Activated CD4-positive, CD25-positive, alpha-beta regulatory T cell treated with anti-CD3 and anti-CD28 coated beads, Interleukin-2, amount 50 U/mL, for 16 hours (primary cell): ENCODE results near the gene ERF.
A peak's percentile ranks its signal among the peaks of the same experiment; 100 is the strongest.

ENCODE experiments used
- DNase-seq: peaks from one replicate; pipeline ENCODE4 v3.0.0-alpha.2; 2020; ENCODE audit warnings: low read depth, low spot score

Gene ERF

DNA sequence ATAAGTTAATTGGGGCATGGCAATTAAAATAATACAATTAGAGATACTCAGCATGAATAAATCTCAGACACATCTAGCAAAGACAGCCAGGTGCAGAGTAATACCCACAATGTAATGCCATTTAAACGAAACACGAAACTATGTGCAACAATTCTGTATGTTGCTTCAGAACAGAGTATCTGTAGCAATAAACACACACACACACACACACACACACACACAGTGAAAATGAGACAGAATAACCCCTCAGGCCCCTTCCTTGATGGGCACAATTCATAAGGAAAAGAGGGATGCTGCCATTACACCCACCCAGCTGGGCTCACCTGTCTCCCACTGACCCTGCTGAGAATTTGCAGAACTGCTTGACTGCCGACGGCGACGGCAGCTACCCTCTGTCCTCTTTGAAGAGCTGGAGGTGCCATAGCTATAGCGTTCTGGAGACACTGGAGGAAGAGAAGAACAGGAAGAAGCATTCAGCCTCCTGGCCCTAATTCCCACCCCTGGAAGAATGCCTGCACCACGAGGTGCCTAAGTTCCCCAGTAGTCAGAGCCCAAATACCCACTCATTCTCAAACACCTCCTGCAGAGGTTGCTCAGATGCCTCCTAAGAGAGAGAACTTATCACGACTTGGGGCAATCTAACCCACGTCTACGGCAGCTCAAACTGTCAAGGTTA is 40.0 kb downstream of the ERF start:
- DNase-seq: no peak

DNA sequence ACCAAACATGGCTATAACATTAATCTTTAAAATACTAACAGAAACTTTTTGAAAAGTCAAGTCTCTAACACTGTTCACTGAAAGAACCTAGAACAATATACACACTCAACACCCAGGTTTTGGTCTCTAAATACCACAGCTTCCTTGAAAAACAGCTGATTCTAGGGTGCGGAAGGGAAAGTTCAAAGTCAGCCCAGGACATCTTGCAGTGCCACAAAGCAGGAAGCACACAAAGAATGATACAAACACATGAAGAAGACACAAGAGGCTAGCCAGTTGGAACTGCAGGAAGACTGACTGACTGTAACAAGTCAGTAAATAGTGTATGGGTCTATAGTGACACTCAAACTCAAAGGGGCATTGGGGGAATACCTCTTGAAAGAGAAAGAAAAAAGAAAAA is 42.0 kb downstream of the ERF start:
- no peak for DNase-seq

DNA sequence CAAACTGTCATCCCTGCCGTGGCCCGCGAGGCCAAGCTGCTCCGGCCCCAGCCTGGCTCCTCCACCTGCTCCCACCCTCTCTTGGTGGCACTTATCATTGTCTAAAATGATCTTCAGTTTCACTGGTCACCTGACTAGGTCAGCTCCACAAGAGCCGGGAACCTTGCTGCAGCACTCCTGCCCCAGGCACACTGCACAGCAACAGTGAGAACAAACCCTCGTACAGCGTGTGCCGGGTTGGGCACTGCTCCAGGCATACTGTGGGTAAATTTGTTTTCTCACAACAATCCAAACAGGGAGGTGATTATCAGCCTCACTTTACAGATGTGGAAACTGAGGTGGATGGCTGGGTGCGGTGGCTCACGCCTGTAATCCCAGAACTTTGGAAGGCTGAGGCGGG is 46.3 kb downstream of the ERF start:
- DNase-seq: no peak

DNA sequence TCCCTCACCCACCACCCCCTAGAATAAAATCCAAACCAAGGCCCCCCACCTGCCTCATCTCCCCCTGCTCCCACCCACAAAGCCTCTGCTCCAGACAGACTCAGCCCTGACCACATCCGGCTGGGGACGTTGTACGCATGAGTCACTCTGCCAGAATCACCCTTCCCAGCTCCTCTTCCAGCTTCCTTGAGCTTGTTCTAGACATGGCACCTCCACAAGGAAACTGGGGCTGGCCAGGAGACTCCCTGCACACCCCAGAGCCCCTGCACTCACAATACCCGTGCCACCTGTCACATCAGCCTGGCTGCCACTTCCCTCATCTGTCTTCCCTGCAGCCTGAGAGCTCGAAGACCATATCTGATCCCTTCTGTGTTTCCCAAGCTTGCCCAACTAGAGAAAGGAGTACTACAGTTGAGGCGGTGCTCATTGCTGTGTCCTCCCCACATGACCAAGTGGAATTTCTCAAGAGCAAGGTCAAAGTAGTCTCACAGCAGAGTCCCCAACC is 47.1 kb downstream of the ERF start:
- DNase-seq: no peak

DNA sequence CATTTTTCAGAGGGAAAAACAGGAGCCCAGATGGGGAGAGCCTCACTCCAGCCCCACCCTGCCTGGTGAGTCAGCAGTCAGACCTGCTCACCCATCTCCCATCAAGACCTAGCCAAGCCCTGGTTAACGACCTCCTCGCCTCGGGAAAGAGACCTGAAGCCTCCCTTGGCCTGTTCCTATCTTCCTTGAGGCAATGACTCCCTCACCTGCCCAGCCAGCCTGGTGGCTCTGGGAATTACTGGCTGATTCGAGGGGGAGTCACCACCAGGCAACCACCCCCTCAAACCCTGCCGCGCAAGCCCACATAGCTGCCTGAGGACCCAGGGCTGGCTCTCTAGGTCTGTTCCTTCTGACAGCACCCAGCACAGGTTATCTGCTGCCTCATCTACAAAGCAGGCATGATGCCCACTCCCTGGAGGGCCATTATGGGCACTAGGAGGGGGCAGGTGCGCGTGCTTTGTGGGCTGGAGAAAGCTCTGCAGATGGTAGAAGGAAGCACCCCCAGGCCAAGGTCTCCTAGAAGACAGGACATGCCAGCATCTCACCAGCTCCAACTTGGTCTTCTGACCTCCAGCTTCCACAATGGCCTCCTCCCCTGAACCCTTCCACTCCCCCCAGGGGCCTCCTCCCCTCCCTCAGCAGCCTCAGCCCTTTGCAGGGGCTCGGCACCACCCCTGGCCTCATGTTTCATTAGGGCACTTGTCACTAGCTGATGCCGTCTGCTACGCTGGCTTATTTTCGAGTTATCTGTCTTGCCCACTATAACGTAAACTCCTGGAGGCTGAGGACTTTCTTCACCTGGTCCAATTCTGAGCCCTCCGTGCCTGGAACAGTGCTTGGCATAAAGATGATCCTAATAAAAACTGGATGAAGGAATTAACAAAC is 47.8 kb downstream of the ERF start:
- no peak for DNase-seq

DNA sequence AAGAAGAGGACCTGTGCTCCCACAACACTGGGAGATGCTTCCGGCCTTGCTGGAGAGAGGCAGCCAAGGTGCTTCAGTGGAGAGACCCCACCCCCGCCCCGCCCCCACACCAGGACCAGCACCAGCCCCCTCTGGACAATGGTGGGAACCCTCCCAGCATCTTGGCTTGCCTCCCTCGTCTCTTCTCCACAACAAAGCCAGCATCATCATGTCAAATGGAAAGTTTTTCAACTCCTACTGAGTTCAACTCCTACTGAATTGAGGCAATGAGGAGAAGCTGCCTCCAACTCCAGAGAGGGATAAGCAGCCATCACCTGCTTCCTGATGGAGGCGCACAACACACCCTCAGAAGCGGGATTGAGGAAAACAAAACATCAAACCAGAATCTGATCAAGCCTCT is 50.3 kb downstream of the ERF start:
- DNase-seq: no peak

DNA sequence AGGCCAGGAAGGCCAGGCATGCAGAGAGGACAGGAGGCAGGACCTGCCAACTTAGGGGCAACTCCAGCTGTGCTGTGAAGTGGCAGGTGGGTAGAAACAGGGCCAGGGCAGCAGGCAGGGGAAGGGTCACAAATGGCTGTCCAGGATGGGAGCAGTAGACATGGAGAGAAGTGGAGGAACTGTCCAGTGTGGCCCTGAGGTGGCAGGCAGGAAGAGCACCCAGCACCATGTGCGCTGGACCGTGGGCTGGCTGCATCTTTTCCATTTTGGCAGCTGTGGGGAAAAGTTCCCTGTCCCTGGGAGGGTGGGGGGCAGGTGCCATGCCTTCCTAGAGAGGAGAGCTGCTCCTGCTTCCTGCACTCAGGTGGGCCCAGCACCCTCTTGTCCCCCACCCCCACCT is 51.2 kb downstream of the ERF start:
- no peak for DNase-seq

DNA sequence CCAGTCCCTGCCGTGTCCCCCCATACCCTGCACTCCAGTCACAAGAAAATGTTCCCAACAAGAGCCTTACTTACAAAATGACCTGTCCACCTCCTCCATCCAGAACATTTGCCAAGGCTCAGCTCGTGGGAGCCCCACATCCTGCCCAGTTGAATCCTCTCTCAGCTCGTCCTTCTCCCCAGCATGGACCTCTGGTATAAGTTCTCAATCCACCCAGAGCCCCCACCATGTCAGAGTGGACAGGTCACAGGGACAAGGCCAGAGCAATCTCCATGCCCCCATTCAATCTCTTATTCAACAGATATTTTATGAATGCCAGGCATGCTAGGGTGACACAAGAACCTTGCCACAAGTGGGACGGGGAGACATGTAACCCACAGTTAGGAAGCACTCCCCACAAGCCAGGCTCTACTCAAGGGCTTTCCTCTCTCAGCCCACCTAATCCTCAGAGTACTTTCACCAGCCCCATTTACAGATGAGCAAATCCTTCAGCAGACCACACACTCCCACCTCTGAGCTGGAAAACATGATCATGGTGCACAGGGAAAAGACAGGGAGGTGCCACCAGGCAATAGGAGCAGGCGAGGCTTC is 52.5 kb downstream of the ERF start:
- DNase-seq: no peak

DNA sequence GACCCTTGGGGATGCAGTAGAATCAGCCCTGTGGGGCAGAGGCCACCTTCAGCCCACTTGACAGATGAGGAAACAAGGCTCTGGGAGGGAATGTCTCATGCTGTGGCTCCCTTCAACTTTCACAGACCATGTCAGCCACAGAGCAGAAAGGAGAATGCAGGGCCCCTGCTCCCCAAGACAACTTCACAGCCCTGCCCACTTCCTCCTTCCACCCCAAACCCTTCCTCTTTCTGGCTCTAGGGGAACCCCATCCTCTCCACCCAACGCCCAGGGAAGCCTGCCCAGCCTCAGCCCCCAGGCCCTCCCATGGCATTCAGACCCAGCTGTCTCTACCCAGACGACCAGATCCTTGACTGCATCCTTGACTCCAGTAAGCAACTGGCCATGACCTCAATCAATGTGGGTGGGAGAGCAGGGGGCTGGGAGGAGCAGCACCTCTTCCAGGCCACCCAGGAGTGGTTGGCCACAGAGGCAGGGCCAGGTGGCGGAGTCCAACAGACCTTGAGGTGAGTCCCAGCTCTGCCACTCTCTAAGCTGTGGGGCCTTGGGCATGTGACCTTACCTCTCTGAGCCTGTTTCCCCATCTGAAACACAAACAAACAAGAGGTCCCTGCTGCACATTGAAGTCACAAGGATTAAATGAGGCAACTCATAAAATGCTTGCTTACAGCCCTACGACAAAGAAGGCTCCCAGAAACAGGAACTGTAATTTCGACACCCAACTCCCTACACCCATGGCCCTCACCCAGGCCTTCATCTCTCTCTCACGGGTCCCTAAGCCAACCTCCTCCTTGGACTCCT is 53.2 kb downstream of the ERF start:
- DNase-seq: no peak

DNA sequence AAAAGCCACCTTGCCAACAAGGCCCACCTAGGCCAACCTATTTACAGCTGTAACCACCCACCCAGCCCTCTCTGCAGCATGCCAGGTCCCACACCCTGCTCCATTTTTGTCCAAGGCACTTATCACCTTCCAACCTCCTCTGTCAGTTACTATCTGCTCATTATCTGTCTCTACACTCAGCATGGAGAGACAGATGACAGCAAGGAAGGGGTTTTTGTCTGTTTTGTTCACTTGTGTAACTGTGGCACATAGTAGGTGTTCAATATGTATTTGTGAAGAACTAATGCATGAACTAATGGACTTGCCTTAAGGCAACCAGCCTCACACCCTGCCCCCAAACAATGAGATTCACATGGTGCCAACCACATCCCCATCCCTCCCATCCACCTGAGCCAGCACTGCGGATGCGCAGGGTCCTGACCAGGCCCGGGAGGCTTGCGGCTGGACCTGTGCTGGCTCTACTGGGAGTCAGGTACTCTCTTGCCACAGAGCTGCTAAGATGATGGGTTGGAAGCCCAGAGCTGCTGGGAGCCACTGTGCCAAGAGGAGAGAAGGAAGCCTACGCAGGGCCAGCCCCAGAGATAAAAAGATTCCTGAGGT is 54.7 kb downstream of the ERF start:
- DNase-seq: no peak

DNA sequence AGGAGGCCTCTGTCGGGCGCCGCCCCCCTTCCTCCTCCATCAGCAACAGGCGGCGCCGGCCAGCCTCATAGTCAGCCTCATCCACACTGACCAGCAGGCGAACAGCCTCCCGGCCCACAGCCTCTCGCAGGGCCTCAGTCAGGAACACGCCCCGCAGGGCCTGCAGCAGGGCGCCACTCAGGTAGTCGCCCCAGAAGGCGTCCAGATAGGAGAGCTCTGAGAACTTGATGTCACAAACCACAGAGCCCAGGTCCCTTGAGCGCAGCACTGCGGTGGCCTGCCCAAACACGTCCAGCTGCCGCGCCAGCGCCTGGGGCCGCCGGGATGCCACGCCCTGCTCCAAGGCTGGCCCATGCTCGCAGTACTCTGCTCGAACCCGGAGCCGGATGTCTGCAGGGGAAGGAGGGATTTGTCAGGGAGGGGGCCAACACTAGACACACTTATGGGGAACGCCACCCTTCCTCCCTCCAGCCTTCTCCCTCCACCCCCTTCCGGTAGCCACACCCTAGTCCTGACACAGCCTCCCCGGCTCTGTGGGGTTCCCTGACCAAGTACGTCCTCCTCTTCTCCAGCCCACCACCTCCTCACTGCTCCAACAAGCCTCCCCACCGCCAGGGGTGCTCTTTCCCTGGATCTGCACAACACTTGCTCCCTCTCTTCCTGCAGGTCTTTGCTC is 55.4 kb downstream of the ERF start:
- DNase-seq: no peak

DNA sequence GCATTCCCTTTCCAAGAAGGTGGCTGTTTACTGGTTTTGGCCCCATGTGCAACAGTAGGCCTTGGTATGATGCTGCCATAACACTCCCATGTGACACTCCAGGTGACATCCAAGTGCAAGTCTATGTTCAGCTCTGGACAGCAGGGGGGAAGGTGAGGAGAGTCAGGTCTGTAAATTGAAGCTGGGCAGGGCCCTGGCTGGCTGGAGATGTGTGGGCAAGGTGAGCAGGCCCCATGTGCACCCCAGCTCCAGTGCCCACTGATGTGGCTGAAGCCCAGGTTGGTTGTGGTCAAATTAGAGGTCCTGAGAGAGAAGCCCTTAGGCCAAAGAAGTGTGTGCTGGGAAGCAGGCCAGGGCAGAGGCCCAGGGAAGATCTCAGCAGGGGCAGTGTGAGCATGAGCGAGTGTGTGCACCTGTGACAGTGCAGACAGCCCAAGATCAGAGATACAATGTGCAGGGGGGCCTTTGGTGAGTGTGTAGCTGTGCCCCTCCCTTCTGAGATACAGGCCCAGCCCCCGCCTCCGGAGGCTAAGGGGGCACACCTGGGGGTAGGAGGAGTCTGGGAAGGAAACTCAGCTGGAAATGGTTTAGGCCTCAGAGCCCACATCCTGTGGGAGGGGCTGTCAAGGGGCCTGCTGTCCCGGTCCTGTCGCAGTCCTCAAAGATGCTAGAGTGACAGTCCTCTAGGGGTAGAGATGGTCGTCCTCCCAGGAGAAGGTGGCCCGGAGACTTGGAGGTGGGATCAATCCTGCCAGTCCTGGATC is 56.1 kb downstream of the ERF start:
- peak; percentile 55 for DNase-seq
